Stimulated activated CD4-positive, alpha-beta T cell treated with anti-CD3 and anti-CD28 coated beads, Interleukin-1b, Interleukin-23, amount 100 ng/mL, for 1 hour (primary cell): ENCODE measurements around the gene ERI3.

Experiments
- DNase-seq, 2 donors: peaks; one replicate each; pipeline ENCODE4 v3.0.0-alpha.2; 2020; ENCODE audit warnings: low read depth in 2 of 2

The ERI3 gene

DNA sequence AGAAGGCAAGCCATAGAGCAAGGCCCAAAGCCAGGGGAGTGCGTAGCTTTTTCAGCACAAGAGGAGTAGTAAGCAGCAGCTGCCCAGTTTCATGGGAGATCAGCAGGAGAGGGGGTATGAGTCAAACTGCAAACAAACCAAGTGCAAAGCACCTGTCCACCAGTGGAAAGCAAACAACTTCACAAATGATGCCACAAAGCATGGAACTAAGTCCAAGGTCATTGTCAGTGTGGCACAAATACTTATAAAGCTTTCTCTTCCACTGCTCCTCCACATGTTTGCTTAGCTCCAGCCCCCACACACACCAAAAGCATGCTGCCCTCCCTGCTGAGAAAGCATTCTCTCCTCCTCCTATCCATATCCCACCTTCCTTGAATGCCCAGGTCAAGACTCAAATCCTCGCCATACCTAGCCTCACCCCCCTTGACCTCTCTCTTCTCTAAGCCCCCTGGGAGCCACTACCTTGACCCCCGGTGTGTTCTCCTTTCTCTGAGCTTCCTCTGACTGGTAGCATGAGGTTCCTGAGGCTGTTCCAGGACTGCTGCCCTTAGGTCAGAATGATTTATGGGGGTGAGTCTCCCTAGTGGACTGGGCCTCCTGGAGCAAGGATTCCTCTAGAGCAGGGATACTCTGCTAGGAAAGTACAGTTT, 71.4 kb downstream of the ERI3 start:
- DNase-seq: no peak

DNA sequence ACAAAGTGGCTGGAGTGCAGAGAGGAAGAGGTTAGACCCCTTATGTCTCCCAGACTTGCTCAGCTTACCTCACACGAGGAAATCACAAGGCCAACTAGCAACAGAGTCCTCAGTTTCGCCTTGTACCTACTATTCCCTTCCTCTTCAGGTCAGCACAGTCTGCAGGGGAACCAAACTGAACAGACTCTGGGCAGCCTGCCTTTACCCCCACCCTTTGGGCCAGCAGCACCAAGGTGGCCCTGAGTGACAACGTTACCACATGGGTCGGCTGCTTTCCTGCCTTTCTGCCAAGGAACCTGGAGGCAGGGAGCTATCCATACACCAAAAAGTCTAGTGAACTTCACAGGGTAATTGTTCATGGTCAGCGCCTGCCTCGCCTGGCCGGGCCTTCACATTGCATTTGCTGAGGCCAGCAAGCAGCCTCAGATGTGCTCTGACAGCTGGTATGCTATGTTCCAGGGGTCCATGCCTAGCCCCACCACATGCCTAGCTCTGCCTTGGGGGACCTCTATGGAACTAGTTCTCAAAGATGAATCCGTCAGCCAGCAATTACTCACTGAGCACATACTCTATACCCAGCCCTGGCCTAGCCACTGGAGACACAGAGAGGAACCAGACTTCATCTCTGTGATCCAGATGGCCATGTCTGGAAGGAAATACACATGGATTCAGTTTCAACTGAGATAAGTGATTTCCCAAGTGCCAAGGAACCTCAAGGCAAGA, 72.2 kb downstream of the ERI3 start:
- DNase-seq: no peak

DNA sequence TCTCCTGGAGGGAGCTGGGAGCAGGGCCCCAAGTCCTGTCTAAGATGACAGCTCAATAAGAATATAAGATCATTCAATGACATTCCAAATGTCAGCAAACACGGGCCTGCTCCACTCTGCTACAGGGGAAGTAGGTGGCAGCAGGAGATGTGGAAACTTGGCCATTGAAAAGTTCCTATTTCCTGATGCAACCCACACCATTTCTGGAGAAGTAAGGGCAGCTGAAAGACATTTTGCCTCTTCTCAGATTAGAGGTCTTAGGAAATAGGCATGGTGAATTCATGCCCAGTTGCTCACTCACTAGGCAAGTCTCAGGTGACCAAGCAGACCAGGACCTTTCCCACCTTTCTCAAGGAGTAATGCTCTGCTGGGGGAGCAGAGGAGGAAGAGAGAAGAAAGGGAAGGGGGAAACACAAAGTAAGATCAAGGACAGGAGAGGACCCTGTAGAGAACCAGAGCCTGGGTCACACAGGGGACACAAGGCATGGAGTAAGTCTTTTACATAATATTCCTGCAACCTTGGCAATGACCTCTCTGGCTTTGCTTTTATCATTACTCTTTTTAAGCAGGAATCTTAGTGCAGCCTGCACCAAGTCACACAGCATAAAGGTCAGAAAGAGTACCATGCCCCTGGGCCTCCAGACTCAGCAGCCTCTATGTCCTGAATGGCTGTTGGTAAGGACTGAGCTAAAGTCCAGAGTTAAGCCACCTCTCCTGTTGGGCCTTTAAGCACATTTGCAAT, 72.9 kb downstream of the ERI3 start:
- no peak for DNase-seq

DNA sequence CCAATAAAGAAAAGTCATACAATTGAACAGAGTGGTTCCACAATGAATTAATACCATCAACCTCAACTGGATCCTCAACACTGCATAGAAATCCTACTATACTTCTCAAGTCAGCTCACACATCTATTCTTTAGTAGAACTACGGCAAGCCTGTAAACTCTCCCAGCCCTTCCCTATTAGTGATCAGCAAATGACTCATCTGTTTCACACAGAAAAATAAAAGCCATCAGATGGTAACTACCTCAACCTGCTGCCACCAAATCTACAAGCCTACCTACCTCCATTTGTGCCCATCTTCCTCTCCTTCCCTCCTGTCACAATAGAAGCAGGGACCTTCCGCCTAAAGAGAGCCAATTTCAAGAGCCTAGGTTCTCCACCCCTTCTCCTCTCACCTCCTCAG, 78.2 kb downstream of the ERI3 start:
- DNase-seq: no peak

DNA sequence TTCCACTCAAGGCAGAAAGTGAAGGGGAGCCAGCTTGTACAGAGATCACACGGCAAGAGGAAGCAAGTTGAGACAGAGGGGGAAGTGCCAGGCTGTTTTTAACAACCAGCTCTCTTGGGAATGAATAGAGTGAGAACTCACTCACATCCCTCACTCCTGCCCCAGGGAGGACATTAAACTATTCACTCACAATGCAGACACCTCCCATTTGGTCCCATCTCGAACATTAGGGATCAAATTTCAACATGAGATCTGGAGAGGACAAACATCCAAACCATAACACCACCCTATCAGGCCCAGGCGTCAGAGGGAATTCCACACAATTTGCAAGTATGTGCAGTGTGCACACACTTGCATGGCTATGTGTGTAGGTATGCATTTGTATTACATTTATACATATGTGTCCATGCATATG, 79.1 kb downstream of the ERI3 start:
- DNase-seq: no peak

DNA sequence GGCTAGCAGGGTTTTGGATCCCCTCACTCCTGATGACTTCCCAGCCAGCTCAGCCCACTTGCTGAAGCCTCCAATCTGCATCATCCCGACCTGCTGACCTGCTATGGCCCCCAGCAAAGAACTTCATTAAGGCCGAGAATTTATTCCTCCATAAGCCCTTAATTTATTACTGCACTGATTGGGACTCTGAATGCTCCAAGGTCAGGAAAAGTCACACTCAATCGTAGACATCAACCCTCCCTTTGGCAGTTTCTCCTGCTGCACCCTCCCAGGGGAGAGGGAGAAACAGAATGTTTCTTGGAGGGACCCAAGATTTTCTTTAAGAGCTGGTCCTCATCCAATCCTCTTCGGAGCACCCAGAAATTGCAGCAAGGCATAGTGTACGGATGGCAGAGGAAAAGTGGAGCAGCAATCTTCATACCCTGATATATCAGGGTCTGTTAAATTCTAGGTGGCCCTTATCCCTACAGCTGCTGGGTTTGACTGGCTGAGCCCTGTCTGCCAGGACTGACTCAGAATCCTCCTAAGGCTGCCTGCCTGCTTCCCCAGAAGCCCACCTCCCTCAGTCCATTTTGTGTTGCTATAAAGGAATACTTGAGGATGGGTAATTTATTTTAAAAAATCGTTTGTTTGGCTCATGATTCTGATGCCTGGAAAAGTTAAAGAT, 79.6 kb downstream of the ERI3 start:
- DNase-seq: no peak

DNA sequence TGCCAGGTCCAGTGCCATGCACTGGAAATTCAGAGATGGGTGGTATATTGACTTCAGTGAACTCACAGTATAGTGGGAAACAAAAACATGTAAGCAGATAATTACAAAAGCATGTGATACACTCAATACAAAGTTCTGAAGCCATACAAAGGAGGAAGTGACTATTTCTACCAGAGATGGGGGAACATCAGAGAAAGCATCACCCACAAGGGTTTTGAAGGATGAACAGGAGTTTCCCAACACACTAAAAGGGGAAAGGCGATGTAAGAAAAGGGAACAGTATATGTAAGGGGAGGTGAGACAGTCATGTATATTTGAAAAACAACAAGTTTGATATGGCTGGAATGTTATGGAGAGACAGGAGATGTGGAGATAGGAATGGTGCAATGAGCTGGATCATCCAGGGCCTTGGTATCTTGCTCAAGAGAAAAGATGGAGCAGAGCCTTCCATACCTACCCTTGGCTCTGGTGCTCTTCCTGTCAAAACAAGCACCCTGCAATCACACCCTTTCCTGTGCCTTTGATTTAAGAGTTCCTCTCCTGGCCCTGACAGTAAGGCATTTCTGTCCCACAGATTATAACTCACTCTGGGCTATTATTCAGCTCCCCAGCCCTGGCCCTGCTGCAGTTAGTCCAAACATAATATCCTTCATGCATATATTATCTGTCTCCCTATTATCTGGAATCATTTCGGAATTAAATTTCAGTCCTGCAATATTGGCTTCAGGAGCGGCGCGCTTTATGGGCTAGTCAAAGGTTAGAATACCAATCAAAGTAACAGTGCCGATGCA, 81.3 kb downstream of the ERI3 start:
- no peak for DNase-seq

DNA sequence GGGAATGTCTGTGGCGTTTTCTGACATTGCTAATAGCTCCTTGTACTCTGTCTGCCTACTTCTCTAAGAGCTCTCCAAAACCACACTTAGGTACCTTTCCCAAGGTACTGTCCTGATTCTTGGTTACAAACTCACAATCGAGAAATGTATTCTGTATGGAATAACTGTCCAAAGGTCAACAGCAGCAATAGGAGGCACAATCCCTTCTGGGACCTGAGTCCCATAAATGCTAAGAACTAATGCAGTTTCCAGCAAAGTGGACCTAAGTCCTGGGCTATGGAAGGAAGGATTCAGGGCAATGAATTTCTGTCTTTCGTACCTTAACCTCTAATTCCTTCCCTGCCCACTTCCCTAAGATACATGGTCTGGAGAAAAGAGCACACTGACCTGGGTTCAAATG, 82.1 kb downstream of the ERI3 start:
- DNase-seq: no peak

DNA sequence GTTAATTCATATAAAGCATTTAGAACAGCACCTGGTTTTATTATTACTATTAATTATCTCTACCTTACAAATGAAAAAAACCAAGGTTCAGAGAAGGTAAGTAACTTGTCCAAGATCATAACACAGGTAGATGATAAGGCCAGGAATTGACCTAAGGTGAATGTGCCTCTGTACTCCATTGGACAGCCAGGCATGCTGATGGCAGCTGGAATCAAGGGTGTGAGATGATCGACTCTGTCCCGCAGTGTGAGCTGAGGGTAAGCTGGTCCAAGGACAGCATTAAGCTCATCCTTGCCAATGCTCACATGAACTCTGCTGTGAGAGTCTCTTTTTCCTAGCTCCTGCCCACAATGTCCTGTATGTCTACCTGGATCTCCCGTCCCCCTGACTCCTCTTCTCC, 83.4 kb downstream of the ERI3 start:
- DNase-seq: no peak

DNA sequence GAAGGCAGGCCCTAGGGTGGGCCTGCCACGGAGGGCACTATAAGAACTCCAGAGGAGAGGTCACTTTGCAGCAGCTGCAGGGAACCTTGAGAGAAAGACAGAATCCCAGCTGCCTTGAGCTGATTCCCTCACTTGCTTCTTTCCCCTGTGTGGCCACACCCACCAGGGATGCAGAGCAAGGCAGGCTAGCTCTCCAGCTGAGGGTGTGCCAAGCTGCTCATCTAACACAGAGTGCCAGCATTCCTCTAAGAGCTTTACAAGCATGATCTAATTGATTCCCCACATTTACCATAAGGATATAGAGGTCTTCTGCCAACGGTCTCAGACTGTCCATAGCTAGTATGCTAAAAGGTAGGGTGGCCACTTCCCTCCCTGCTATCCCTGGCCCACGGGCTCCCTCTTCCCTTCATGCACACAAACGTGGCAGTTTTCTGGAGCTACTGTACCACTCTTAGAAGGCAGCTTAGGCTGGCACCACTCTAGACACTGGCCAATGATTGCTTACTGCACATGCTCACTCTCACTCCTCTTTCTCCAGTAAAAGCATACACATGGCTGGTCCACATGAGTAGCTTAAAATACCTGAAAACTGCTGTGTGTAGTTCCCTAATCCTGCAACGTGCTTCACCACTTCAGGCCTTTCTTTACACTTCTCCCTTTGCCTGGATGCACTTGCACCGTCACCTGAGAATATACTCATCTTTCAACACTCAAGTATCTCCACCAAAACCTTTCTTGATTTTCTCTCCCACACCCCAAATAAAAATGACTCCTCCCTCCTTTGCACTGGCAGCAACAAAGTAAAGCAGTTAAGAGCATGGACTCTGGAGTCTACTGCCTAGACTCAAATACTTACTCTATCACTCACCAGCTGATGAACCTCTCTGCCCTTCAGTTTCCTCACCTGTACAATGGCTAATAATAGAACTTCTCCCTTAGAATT, 84.1 kb downstream of the ERI3 start:
- no peak for DNase-seq

DNA sequence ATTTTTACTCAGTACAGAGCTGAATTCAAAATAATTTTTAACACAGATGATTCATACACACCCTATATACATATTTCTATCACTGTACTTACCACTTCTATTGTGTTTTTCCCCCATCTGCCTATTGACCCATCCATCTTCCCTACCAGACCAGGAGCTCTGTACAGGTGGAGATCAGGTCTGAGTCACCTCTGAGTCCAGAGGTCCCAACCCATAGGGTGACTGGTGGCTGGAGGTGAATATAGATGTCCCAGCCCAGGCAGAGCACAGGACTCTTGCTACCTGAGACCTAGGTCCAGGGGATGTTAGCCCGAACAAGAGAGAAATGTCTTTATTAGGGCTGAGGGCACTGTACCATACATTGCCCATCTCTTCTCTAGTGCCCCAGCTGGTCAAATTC, 87.0 kb downstream of the ERI3 start:
- DNase-seq: no peak

DNA sequence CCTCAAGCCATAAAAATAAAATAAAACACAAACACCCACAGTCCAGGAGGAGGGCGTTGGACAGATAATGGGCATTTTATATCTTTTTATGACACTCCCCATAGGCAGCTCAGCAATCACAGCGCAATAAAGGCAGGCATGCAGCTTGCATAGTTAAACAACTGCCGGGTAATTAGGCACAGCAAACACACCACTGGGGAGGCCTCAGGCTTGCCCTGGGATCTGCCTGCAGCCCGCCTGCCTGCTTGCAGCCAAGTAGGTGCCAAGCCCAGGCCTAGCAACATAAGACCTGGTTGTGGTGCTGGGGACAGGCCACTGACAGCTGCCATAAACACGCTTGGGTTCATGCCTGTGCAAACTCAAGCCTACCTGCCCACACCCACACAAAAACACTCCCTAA, 87.6 kb downstream of the ERI3 start:
- DNase-seq: no peak

DNA sequence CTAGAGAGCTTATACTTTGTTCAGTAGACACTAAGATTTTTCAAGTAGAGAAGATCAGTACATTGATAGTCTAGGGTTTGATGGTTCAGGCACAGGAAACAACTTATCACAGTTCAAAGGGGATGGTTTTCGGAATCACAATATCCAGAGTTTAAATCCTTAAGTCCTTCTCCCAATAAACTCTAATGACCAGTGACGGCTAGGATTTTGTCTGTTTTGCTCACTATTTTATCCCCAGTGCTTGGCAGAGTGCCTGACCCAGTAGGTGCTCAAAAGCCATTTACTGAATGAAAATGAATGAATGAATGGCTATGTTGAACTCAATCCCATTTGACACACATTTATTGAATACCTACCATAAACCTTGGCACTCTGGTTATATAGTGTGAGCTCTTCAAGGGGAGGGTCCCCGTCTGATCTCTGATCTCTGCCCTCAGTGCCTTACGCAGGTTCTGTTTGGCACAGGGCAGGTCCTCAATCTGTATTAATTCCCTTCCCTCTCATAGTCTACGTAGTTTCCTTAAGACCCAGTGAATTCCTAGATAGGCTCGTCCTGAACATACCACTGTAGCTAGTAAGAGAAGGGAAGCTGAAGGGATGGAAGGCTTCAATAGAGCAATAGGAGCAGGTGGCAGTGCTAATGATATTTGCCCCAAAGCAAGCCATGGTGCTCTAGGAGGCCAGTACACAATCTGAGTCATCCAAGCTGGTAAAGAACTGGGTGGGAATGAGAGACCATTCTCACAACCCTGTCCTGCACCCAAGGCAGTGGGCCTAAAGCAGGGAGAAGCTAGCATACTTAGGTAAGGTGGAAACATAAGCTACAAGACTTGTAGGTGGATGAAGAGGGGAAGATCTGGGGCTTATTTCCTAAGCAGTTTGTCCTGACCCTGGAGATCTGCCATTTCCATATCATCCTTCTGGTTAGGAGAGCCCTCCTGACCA, 88.4 kb downstream of the ERI3 start:
- DNase-seq: no peak

DNA sequence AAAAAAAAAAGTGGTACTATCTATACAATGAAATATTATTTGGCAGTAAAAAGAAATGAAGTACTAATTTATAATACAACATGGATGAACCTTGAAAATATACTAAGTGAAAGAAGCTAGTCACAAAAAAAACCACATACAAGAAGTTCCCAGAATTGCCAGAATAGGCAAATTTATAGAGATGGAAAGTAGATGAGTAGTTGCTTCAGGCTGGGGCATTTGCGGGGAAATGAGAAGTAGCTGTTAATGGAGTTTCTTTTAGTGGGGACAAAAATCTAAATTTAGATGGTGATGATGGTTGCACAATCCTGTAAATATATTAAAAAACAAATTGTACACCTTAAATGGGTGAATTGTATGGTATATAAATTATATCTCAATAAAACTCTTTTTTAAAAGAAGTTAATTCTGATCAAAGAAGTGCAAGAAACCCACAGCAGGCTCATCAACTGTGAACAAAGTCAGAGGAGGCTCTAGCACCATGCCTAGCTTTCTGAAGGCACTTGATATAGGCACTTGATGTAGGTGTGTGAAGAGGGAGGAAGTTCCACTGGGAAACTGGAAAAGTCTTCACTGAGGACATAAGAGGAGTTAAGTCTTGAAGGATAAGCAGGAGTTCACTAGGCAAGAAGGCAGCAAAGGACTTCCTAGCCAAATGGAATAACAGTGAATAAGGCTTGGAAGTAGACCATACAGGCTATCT, 89.2 kb downstream of the ERI3 start:
- no peak for DNase-seq

DNA sequence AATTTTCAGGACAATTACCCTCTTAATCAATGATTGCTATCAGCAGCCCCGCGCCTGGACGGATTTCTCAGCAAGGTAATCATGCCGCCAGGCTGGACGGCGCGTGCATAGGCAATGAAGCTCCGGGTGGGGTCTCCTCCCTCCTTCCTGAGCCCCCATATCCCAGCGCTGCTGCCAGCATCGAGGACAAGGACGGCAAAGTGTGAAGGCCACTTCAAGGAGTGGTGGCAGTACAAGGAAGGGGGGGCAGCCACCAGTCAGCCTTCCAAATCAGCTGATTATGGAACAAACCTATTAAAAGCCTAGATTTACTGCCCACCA, 90.6 kb downstream of the ERI3 start:
- DNase-seq: no peak

DNA sequence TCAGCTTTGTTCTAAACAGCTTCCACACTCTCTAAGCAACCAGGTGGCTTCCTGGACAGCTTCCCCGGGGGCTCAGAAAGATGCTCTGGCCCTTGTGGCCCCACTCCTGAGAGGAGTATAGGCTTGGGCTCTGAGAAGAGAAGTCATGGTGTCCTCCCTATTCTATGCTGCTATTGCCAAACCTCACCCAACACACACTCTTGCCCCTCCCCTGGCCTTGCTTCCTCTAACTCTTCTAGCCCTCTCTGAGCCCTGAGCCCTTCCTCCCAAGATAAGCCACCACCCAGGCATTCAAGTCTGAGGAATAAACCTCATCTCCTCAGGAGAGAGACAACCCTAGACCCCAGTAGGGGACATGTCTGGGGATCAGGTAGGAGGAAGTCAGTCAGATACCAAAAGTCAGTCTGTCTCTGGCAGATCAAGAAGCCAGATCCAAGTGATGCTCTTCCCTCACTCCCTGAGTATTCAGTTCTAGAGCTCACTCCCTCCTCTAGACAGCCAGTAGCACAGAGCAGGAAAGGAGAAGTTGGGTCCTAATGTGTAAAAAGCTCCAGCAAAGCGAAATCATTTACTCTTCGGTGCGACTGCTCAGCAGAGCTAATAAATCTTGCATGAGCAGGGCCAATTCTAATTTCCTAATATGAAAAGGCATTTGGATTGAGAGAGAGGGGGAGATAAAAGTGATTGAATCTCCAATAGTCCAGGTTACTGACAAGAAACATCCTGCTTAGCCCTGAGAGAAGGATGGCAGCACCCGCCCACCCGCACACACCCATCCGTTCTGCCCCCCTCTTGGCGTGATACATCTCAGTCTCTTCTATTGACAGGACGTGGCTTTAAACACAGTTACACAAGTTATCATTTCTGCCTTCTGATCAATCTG, 91.2 kb downstream of the ERI3 start:
- DNase-seq: no peak

DNA sequence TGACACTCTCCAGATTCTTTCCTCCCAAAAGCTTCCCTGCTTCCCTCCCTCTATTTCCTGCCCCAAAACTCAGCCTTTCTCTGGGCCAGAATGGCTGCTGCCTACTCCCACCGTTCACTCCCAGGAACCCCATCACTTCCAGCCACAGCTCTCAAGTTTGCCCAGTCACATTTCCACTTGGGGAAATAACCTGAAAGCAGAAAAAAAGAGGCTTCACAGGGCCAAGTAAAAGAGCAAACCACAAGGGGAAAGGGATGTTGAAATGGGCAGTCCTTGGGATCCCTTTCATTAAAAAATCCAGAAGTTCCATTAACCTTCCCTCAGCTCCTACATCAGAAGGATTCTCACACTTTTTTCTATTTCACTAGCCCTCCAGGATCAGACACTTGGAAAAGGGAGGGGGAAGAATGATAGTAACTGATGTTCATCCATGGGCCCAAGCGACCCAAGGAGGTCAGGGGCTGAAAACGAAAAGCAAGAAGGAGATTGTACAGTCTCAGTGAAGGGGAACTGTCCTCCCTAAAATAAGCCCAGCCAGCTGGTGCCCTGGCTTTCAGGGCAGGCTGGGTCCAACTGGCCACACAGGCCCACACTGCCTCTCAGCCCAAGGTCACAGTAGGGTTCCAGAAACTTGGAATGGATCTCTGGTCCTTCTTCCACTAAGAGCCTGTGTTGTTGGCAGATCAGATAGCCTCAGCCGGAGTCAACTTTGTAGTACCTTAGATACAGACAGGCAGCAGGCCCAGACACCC, 92.1 kb downstream of the ERI3 start:
- DNase-seq: no peak
